ENCODE results near the gene MYL3.

GRCh38 chr3:46873521-46873920 lies 10.3 kb upstream of the MYL3 start:
- TF ChIP-seq CTCF (conservative IDR thresholded peaks at IDR 0.05; ENCODE audit: low read depth, low read length) (no peak), EZH2 (IDR thresholded peaks at IDR 0.05; ENCODE audit: low read length, unreplicated experiment) (no peak), EZH2phosphoT487 (IDR thresholded peaks at IDR 0.05; ENCODE audit: borderline replicate concordance, low read length) (no peak)
